ENCODE results near the gene SGTA. TPM values are rescaled to one million over a fixed set of nuclear protein-coding genes. Genes with fewer than 3 reads are reported as not detected.

Gene SGTA
- total and polyA plus RNA-seq, 2 of the 13 experiments (the other 11 are each of a cell fraction or from before 2014, with no cell fraction given): 43.9 to 47.4 TPM

- TF ChIP-seq ZNF205 (CRISPR knock-in tag; IDR thresholded peaks at IDR 0.05) (peak; percentile 97), ZNF333 (CRISPR knock-in tag; IDR thresholded peaks at IDR 0.05; ENCODE audit: borderline replicate concordance) (peak; percentile 89; the same call in 1 of the 2 replicates), BORCS8-MEF2B (CRISPR knock-in tag; IDR thresholded peaks at IDR 0.05) (peak; percentile 100), ZNF10 (CRISPR knock-in tag; IDR thresholded peaks at IDR 0.05; ENCODE audit: borderline replicate concordance, low read depth) (no peak), ZNF691 (CRISPR knock-in tag; IDR thresholded peaks at IDR 0.05; ENCODE audit: borderline replicate concordance, low read depth) (peak; percentile 89; the same call in 1 of the 2 replicates), ZNF7 (CRISPR knock-in tag; IDR thresholded peaks at IDR 0.05) (peak; percentile 71), ZNF547 (CRISPR knock-in tag; IDR thresholded peaks at IDR 0.05) (peak; percentile 98), ARID2 (CRISPR knock-in tag; IDR thresholded peaks at IDR 0.05; ENCODE audit: borderline replicate concordance) (peak; percentile 84; the same call in 1 of the 2 replicates), ZFP82 (CRISPR knock-in tag; IDR thresholded peaks at IDR 0.05; ENCODE audit: borderline replicate concordance) (peak; percentile 89; the same call in 1 of the 2 replicates), ZNF563 (CRISPR knock-in tag; IDR thresholded peaks at IDR 0.05) (peak; percentile 99), FLYWCH1 (CRISPR knock-in tag; IDR thresholded peaks at IDR 0.05) (peak; percentile 95), SRSF9 (IDR thresholded peaks at IDR 0.05; ENCODE audit: borderline replicate concordance, insufficient read depth, low read depth, low read length, poor library complexity, severe bottlenecking) (no peak), CBX5 (CRISPR knock-in tag; IDR thresholded peaks at IDR 0.05; ENCODE audit: borderline replicate concordance) (peak; percentile 98), TAF1 (CRISPR knock-in tag; IDR thresholded peaks at IDR 0.05) (peak; percentile 66), KDM6A (CRISPR knock-in tag; IDR thresholded peaks at IDR 0.05; ENCODE audit: low read depth) (no peak), PHF21A (CRISPR knock-in tag; IDR thresholded peaks at IDR 0.05) (peak; percentile 73), SCMH1 (CRISPR knock-in tag; IDR thresholded peaks at IDR 0.05; ENCODE audit: borderline replicate concordance) (no peak), MTF2 (CRISPR knock-in tag; IDR thresholded peaks at IDR 0.05; ENCODE audit: borderline replicate concordance) (peak; percentile 88; the same call in 1 of the 2 replicates)
- TF ChIP-seq, protein P1, sequence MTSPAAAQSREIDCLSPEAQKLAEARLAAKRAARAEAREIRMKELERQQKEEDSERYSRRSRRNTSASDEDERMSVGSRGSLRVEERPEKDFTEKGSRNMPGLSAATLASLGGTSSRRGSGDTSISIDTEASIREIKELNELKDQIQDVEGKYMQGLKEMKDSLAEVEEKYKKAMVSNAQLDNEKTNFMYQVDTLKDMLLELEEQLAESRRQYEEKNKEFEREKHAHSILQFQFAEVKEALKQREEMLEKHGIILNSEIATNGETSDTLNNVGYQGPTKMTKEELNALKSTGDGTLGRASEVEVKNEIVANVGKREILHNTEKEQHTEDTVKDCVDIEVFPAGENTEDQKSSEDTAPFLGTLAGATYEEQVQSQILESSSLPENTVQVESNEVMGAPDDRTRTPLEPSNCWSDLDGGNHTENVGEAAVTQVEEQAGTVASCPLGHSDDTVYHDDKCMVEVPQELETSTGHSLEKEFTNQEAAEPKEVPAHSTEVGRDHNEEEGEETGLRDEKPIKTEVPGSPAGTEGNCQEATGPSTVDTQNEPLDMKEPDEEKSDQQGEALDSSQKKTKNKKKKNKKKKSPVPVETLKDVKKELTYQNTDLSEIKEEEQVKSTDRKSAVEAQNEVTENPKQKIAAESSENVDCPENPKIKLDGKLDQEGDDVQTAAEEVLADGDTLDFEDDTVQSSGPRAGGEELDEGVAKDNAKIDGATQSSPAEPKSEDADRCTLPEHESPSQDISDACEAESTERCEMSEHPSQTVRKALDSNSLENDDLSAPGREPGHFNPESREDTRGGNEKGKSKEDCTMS (CRISPR knock-in tag; conservative IDR thresholded peaks at IDR 0.05): peak; percentile 96; the same call in 1 of the 2 replicates
- TF ChIP-seq, protein P2, sequence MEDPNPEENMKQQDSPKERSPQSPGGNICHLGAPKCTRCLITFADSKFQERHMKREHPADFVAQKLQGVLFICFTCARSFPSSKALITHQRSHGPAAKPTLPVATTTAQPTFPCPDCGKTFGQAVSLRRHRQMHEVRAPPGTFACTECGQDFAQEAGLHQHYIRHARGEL (CRISPR knock-in tag; IDR thresholded peaks at IDR 0.05): 0 out of 2 replicates have a peak, but pooled peaks have one; percentile 26
- TF ChIP-seq, protein P3, sequence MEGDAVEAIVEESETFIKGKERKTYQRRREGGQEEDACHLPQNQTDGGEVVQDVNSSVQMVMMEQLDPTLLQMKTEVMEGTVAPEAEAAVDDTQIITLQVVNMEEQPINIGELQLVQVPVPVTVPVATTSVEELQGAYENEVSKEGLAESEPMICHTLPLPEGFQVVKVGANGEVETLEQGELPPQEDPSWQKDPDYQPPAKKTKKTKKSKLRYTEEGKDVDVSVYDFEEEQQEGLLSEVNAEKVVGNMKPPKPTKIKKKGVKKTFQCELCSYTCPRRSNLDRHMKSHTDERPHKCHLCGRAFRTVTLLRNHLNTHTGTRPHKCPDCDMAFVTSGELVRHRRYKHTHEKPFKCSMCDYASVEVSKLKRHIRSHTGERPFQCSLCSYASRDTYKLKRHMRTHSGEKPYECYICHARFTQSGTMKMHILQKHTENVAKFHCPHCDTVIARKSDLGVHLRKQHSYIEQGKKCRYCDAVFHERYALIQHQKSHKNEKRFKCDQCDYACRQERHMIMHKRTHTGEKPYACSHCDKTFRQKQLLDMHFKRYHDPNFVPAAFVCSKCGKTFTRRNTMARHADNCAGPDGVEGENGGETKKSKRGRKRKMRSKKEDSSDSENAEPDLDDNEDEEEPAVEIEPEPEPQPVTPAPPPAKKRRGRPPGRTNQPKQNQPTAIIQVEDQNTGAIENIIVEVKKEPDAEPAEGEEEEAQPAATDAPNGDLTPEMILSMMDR (CRISPR knock-in tag; IDR thresholded peaks at IDR 0.05): peak; percentile 27; the same call in 1 of the 2 replicates
- TF ChIP-seq, protein P4, sequence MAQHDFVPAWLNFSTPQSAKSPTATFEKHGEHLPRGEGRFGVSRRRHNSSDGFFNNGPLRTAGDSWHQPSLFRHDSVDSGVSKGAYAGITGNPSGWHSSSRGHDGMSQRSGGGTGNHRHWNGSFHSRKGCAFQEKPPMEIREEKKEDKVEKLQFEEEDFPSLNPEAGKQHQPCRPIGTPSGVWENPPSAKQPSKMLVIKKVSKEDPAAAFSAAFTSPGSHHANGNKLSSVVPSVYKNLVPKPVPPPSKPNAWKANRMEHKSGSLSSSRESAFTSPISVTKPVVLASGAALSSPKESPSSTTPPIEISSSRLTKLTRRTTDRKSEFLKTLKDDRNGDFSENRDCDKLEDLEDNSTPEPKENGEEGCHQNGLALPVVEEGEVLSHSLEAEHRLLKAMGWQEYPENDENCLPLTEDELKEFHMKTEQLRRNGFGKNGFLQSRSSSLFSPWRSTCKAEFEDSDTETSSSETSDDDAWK (CRISPR knock-in tag; IDR thresholded peaks at IDR 0.05): no peak
Measured at GRCh38 chr19:2739602-2740313, 43.3 kb downstream of the SGTA start, which contains the start of gene SLC39A3 (continued).

Measured in HepG2 (cell line).